HCT116 (cell line): ENCODE measurements around the gene TACC2. TPM values are rescaled to one million over a fixed set of nuclear protein-coding genes. Genes with fewer than 3 reads are reported as not detected.

Experiments
- ATAC-seq: fragments of 200-7000 bp; cut with Tn5 transposase; 2 replicates; pipeline ENCODE4 v1.9.1; 2020; ENCODE audit warnings: mild to moderate bottlenecking, moderate library complexity
- BruUV-seq: library from RNA; stranded (reverse); fragments of 400-500 nt; replicated peaks from 2 replicates; lab custom pipeline; 2021; lab: Mats Ljungman, UMichigan
- CTCF ChIA-PET: fragments of 300-600 bp; sonication (Branson Sonifier 250); formaldehyde crosslinking; loops from one replicate; lab custom pipeline; 2021; ENCODE audit warnings: antibody characterized with exemption; lab: Charles Lee
- POLR2A ChIA-PET: fragments of 300-600, 350-600 bp; sonication (Branson Sonifier 250); formaldehyde crosslinking; loops from one replicate; lab custom pipeline; 2021; ENCODE audit warnings: antibody characterized with exemption; lab: Charles Lee
- RAD21 ChIA-PET, 2 experiments: fragments of 300-600 bp; sonication (Branson Sonifier 250); formaldehyde crosslinking; loops; one replicate each; lab custom pipeline; 2023; ENCODE audit warnings: low total read pairs in 2 of 2; ENCODE audit not compliant: uncharacterized antibody in 2 of 2, unreplicated experiment in 2 of 2, low non-redundant PET in 1 of 2; lab: Charles Lee
- DNase-seq: peaks from one replicate; pipeline ENCODE4 v3.0.0-alpha.2; 2010; ENCODE audit warnings: low read depth, low spot score
- H2AFZ ChIP-seq: fragments of 200-600 bp; shearing (Covaris generic), sonication (generic); 2 replicates; pipeline ENCODE4 v1.6.1; 2017; ENCODE audit warnings: low read depth, mixed run types, mixed read lengths, antibody characterized with exemption, low read length; ENCODE audit not compliant: poor library complexity, severe bottlenecking
- H3K27ac ChIP-seq: 2 replicates; pipeline ENCODE4 v1.5.1; 2012; ENCODE audit warnings: low read depth, low read length
- H3K27me3 ChIP-seq: fragments of 200-600 bp; sonication (generic); 2 replicates; pipeline ENCODE4 v1.6.1; 2016; ENCODE audit warnings: mixed run types, low read length, mixed read lengths; ENCODE audit not compliant: insufficient read depth
- H3K36me3 ChIP-seq, 2 experiments: fragments of 200-500 bp in 1 of 2; fragments of 200-600 bp in 1 of 2; sonication (Bioruptor generic) in 1 of 2; sonication (generic) in 1 of 2; 2 replicates each; pipeline versions ENCODE4 v1.5.1 to v1.6.1; 2014 to 2016; ENCODE audit warnings: low read length in 2 of 2, inconsistent platforms in 1 of 2, mixed read lengths in 1 of 2, mixed run types in 1 of 2; ENCODE audit not compliant: insufficient read depth in 2 of 2, control insufficient read depth in 1 of 2
- H3K4me1 ChIP-seq, 2 experiments: fragments of 200-600 bp in 1 of 2; sonication (generic) in 1 of 2; 2 replicates each; pipeline versions ENCODE4 v1.5.1 to v1.6.1; 2012 to 2017; ENCODE audit warnings: low read length in 2 of 2, inconsistent platforms in 1 of 2, mild to moderate bottlenecking in 1 of 2, mixed read lengths in 1 of 2, mixed run types in 1 of 2, moderate library complexity in 1 of 2; ENCODE audit not compliant: insufficient read depth in 2 of 2, control insufficient read depth in 1 of 2
- H3K4me2 ChIP-seq: fragments of 200-600 bp; sonication (generic); 2 replicates; pipeline ENCODE4 v1.6.1; 2017; ENCODE audit warnings: mixed run types, low read length, mixed read lengths
- H3K4me3 ChIP-seq, 2 experiments: fragments of 200-600 bp in 1 of 2; sonication (generic) in 1 of 2; replicated peaks in 1 of 2; 2 replicates each; pipeline ENCODE4 v1.5.1; 2011 to 2016; ENCODE audit warnings: low read length in 2 of 2, control low read depth in 1 of 2, low read depth in 1 of 2, mild to moderate bottlenecking in 1 of 2, mixed read lengths in 1 of 2, mixed run types in 1 of 2
- H3K79me2 ChIP-seq: fragments of 200-600 bp; sonication (generic); 2 replicates; pipeline ENCODE4 v1.6.1; 2017; ENCODE audit warnings: mild to moderate bottlenecking, mixed run types, low read length, moderate library complexity, mixed read lengths; ENCODE audit not compliant: insufficient read depth
- H3K9ac ChIP-seq: fragments of 200-600 bp; sonication (generic); 2 replicates; pipeline ENCODE4 v1.6.1; 2016; ENCODE audit warnings: low read length, mixed read lengths
- H3K9me2 ChIP-seq: fragments of 200-600 bp; sonication (generic), shearing (Covaris generic); 2 replicates; pipeline ENCODE4 v1.6.1; 2017; ENCODE audit warnings: mixed run types, mild to moderate bottlenecking, moderate library complexity; ENCODE audit not compliant: insufficient read depth
- H3K9me3 ChIP-seq, 2 experiments: fragments of 200-500 bp in 1 of 2; fragments of 200-600 bp in 1 of 2; sonication (Bioruptor generic) in 1 of 2; sonication (generic) in 1 of 2; 2 replicates each; pipeline ENCODE4 v1.6.1; 2014 to 2017; ENCODE audit warnings: low read length in 2 of 2, mixed read lengths in 2 of 2, inconsistent platforms in 1 of 2, low read depth in 1 of 2, mild to moderate bottlenecking in 1 of 2, mixed run types in 1 of 2, moderate library complexity in 1 of 2; ENCODE audit not compliant: control insufficient read depth in 1 of 2, insufficient read depth in 1 of 2
- H4K20me1 ChIP-seq: fragments of 200-600 bp; sonication (generic), shearing (Covaris generic); 2 replicates; pipeline ENCODE4 v1.6.1; 2017; ENCODE audit warnings: mixed run types, mild to moderate bottlenecking, moderate library complexity; ENCODE audit not compliant: insufficient read depth
- ATF3 ChIP-seq: IDR thresholded peaks from 2 replicates; pipeline ENCODE4 v1.6.1; 2012
- CBX3 ChIP-seq: IDR thresholded peaks from 2 replicates; pipeline ENCODE4 v1.6.1; 2012; ENCODE audit warnings: low read depth
- CEBPB ChIP-seq: IDR thresholded peaks from 2 replicates; pipeline ENCODE4 v1.6.1; 2012; ENCODE audit warnings: low read depth
- EGR1 ChIP-seq: IDR thresholded peaks from 2 replicates; pipeline ENCODE4 v1.6.1; 2012; ENCODE audit warnings: low read depth
- EZH2 ChIP-seq: fragments of 200-600 bp; sonication (generic); IDR thresholded peaks from 2 replicates; pipeline ENCODE4 v1.6.1; 2017; ENCODE audit warnings: antibody characterized with exemption, mixed run types
- EZH2phosphoT487 ChIP-seq: fragments of 200-600 bp; IDR thresholded peaks from 2 replicates; pipeline ENCODE4 v1.6.1; 2018; ENCODE audit warnings: antibody characterized with exemption, borderline replicate concordance
- JUND ChIP-seq: IDR thresholded peaks from 2 replicates; pipeline ENCODE4 v1.6.1; 2012
- MAX ChIP-seq: IDR thresholded peaks from 2 replicates; pipeline ENCODE4 v1.6.1; 2012
- POLR2A ChIP-seq: IDR thresholded peaks from 2 replicates; pipeline ENCODE4 v1.7.0; 2011; ENCODE audit warnings: borderline replicate concordance; ENCODE audit not compliant: insufficient read depth, insufficient read length; ENCODE audit errors: extremely low read depth
- POLR2AphosphoS5 ChIP-seq: IDR thresholded peaks from 2 replicates; pipeline ENCODE4 v1.6.1; 2011; ENCODE audit warnings: mild to moderate bottlenecking, low read depth, low read length, moderate library complexity
- REST ChIP-seq: IDR thresholded peaks from 2 replicates; pipeline ENCODE4 v1.6.1; 2012; ENCODE audit warnings: low read depth
- SIN3A ChIP-seq: IDR thresholded peaks from 2 replicates; pipeline ENCODE4 v1.6.1; 2012; ENCODE audit warnings: low read depth
- SP1 ChIP-seq: IDR thresholded peaks from 2 replicates; pipeline ENCODE4 v1.6.1; 2012; ENCODE audit warnings: low read depth
- TCF7L2 ChIP-seq: IDR thresholded peaks from 2 replicates; pipeline ENCODE4 v1.7.0; 2011; ENCODE audit warnings: borderline replicate concordance, inconsistent platforms; ENCODE audit not compliant: insufficient read depth, insufficient read length; ENCODE audit errors: extremely low read depth
- ZBTB33 ChIP-seq: IDR thresholded peaks from 2 replicates; pipeline ENCODE4 v1.6.1; 2011; ENCODE audit warnings: mild to moderate bottlenecking, low read length, moderate library complexity; ENCODE audit not compliant: insufficient replicate concordance; ENCODE audit errors: extremely low read depth
- ZFX ChIP-seq: fragments of 450-650 bp; IDR thresholded peaks from 2 replicates; pipeline ENCODE4 v1.6.1; 2017
- intact Hi-C: fragments of 100-400 bp; cut with micrococcal nuclease; formaldehyde crosslinking; loops from 2 replicates; pipeline ENCODE4 v1.10.0; 2022
- total RNA-seq: library from RNA; stranded (reverse); gene quantifications from one replicate; pipeline ENCODE4 v1.2.1, GENCODE V29; 2021; ENCODE audit not compliant: unreplicated experiment

TACC2 gene
- total RNA-seq, 1 experiment from 2014 or later: 38.6 TPM

GRCh38 chr10:122082616-122083477 lies 93.9 kb downstream of the TACC2 start:
- intact Hi-C loops: no loop called here
- ChIA-PET RAD21 (no interaction called here), CTCF (no interaction called here), POLR2A (no interaction called here)
- Histone ChIP-seq H3K4me1 (no peaks in the 10 kb centered on the region), H3K9me3 (no peaks in the 10 kb centered on the region), H3K27ac (no peak overlapping the region), H3K27me3 (peaks cover 13% of the 10 kb centered on the region; the same call in 1 of the 2 replicates), H3K4me3 (no peak overlapping the region), H3K9ac (no peak overlapping the region), H3K9me2 (no peaks in the 10 kb centered on the region), H3K36me3 (no peaks in the 10 kb centered on the region), H3K79me2 (no peaks in the 10 kb centered on the region), H4K20me1 (no peaks in the 10 kb centered on the region), H2AFZ (no peak overlapping the region), H3K4me2 (no peak overlapping the region)
- no TSS peak for BruUV-seq
- DNase-seq (no peak), ATAC-seq (no peak)
- no peak for TF ChIP-seq JUND
- no peak for TF ChIP-seq POLR2AphosphoS5
- TF ChIP-seq ZBTB33: no peak
- no peak for TF ChIP-seq SP1
- TF ChIP-seq SIN3A: no peak
- TF ChIP-seq CBX3: no peak
- no peak for TF ChIP-seq CEBPB
- TF ChIP-seq EZH2phosphoT487: no peak
- TF ChIP-seq POLR2A: no peak
- no peak for TF ChIP-seq ZFX
- no peak for TF ChIP-seq TCF7L2
- no peak for TF ChIP-seq EGR1
- no peak for TF ChIP-seq REST
- TF ChIP-seq EZH2: no peak
- no peak for TF ChIP-seq MAX
- no peak for TF ChIP-seq ATF3
